IMR-90 (cell line): ENCODE data around the gene GMEB2. TPM values are rescaled to one million over a fixed set of nuclear protein-coding genes. Genes with fewer than 3 reads are reported as not detected.
"Not testable (repeated sequence)": the region's sequence is repeated elsewhere in the genome, so short reads cannot be mapped to it uniquely, and the experiment has no call there.

Experiments used
- ATAC-seq: fragments of 200-7000 bp; cut with Tn5 transposase; 2 replicates; pipeline ENCODE4 v1.9.1; 2020; ENCODE audit warnings: low read depth, mild to moderate bottlenecking, moderate library complexity
- BruUV-seq: library from RNA; stranded (reverse); fragments of 400-500 nt; replicated peaks from 2 replicates; lab custom pipeline; 2021; lab: Mats Ljungman, UMichigan
- CTCF ChIA-PET: fragments of 300-600 bp; formaldehyde crosslinking; extraction: SDS; loops from one replicate; lab custom pipeline; 2021; ENCODE audit warnings: antibody characterized with exemption; lab: Yijun Ruan, JAX
- POLR2A ChIA-PET: fragments of 300-600 bp; sonication (Branson Sonifier 250); formaldehyde crosslinking; loops from one replicate; lab custom pipeline; 2022; ENCODE audit warnings: antibody characterized with exemption; ENCODE audit not compliant: unreplicated experiment; lab: Charles Lee
- DNase-seq: peaks from one replicate; pipeline ENCODE4 v3.0.0; 2013
- H2AFZ ChIP-seq: replicated peaks from 2 replicates; pipeline ENCODE3; 2013; ENCODE audit warnings: low read length, mild to moderate bottlenecking; ENCODE audit not compliant: poor library complexity
- H2AK5ac ChIP-seq: 2 replicates; pipeline ENCODE4 v1.6.1; 2013; ENCODE audit warnings: low read depth, low read length, inconsistent platforms
- H2AK9ac ChIP-seq: replicated peaks from 2 replicates; pipeline ENCODE3; 2013; ENCODE audit warnings: mild to moderate bottlenecking, low read depth, low read length, moderate library complexity; ENCODE audit not compliant: poor library complexity
- H2BK120ac ChIP-seq: 2 replicates; pipeline ENCODE4 v1.6.1; 2013; ENCODE audit warnings: low read depth, low read length, inconsistent platforms
- H2BK15ac ChIP-seq: 3 replicates; pipeline ENCODE4 v1.6.1; 2013; ENCODE audit warnings: low read depth, low read length, inconsistent platforms
- H2BK20ac ChIP-seq: 2 replicates; pipeline ENCODE4 v1.6.1; 2013; ENCODE audit warnings: low read depth, mild to moderate bottlenecking, inconsistent platforms, low read length, moderate library complexity
- H2BK5ac ChIP-seq: 2 replicates; pipeline ENCODE4 v1.6.1; 2013; ENCODE audit warnings: mild to moderate bottlenecking, low read depth, low read length, inconsistent platforms; ENCODE audit not compliant: poor library complexity, severe bottlenecking
- H3K14ac ChIP-seq: replicated peaks from 2 replicates; pipeline ENCODE4 v1.6.1; 2013; ENCODE audit warnings: low read depth, low read length, inconsistent platforms
- H3K18ac ChIP-seq: 2 replicates; pipeline ENCODE4 v1.6.1; 2013; ENCODE audit warnings: low read depth, low read length, control low read depth
- H3K23ac ChIP-seq: 2 replicates; pipeline ENCODE4 v1.6.1; 2013; ENCODE audit warnings: low read depth, low read length, inconsistent platforms
- H3K27ac ChIP-seq: 2 replicates; pipeline ENCODE4 v1.5.1; 2013; ENCODE audit warnings: mild to moderate bottlenecking, control low read depth, low read length; ENCODE audit not compliant: insufficient read depth
- H3K27me3 ChIP-seq: 2 replicates; pipeline ENCODE4 v1.6.1; 2013; ENCODE audit warnings: low read length; ENCODE audit not compliant: control insufficient read depth, insufficient read depth
- H3K36me3 ChIP-seq: 2 replicates; pipeline ENCODE4 v1.6.1; 2013; ENCODE audit warnings: low read length, mixed read lengths; ENCODE audit not compliant: control insufficient read depth, insufficient read depth
- H3K4ac ChIP-seq: 2 replicates; pipeline ENCODE4 v1.6.1; 2013; ENCODE audit warnings: low read depth, low read length, inconsistent platforms
- H3K4me1 ChIP-seq: 2 replicates; pipeline ENCODE4 v1.6.1; 2013; ENCODE audit warnings: low read length, mixed read lengths; ENCODE audit not compliant: control insufficient read depth, insufficient read depth
- H3K4me2 ChIP-seq: 2 replicates; pipeline ENCODE4 v1.6.1; 2013; ENCODE audit warnings: low read depth, mild to moderate bottlenecking, control low read depth, low read length, moderate library complexity
- H3K4me3 ChIP-seq: 2 replicates; pipeline ENCODE4 v1.5.1; 2013; ENCODE audit warnings: low read depth, mild to moderate bottlenecking, control low read depth, low read length, moderate library complexity; ENCODE audit not compliant: insufficient read depth
- H3K56ac ChIP-seq: 2 replicates; pipeline ENCODE4 v1.6.1; 2013; ENCODE audit warnings: low read length, inconsistent platforms; ENCODE audit not compliant: insufficient read depth; ENCODE audit errors: extremely low read depth
- H3K79me1 ChIP-seq, 2 experiments: 2 replicates each; pipeline ENCODE4 v1.6.1; 2013; ENCODE audit warnings: low read length in 2 of 2, inconsistent platforms in 1 of 2, low read depth in 1 of 2
- H3K9ac ChIP-seq: 2 replicates; pipeline ENCODE4 v1.6.1; 2013; ENCODE audit warnings: low read depth, low read length, control low read depth
- H3K9me1 ChIP-seq: 2 replicates; pipeline ENCODE4 v1.6.1; 2013; ENCODE audit warnings: low read length, inconsistent platforms; ENCODE audit not compliant: insufficient read depth
- H3K9me3 ChIP-seq: 2 replicates; pipeline ENCODE4 v1.6.1; 2013; ENCODE audit warnings: low read length; ENCODE audit not compliant: control insufficient read depth, insufficient read depth
- H4K20me1 ChIP-seq: 2 replicates; pipeline ENCODE4 v1.6.1; 2013; ENCODE audit warnings: low read length, inconsistent platforms; ENCODE audit not compliant: insufficient read depth
- H4K5ac ChIP-seq: 2 replicates; pipeline ENCODE4 v1.6.1; 2013; ENCODE audit warnings: mild to moderate bottlenecking, low read depth, low read length, control low read depth
- H4K8ac ChIP-seq, 2 experiments: 2 replicates each; pipeline ENCODE4 v1.6.1; 2013; ENCODE audit warnings: low read depth in 2 of 2, low read length in 2 of 2, control low read depth in 1 of 2, inconsistent platforms in 1 of 2
- H4K91ac ChIP-seq: 2 replicates; pipeline ENCODE4 v1.6.1; 2013; ENCODE audit warnings: low read depth, low read length, inconsistent platforms; ENCODE audit not compliant: insufficient read depth
- BHLHE40 ChIP-seq: fragments of 150-350 bp; IDR thresholded peaks from 2 replicates; pipeline ENCODE4 v1.6.1; 2016; ENCODE audit warnings: mild to moderate bottlenecking, low read depth, low read length
- CEBPB ChIP-seq: IDR thresholded peaks from 2 replicates; pipeline ENCODE4 v1.6.1; 2012; ENCODE audit warnings: low read depth, low read length, improper control_type of control experiment
- CHD1 ChIP-seq: IDR thresholded peaks from 2 replicates; pipeline ENCODE4 v1.6.1; 2012; ENCODE audit warnings: low read depth, low read length, improper control_type of control experiment
- FOS ChIP-seq: fragments of 150-350 bp; IDR thresholded peaks from 2 replicates; pipeline ENCODE4 v1.6.1; 2016; ENCODE audit warnings: low read depth, low read length
- MAZ ChIP-seq: IDR thresholded peaks from 2 replicates; pipeline ENCODE4 v1.6.1; 2012; ENCODE audit warnings: low read depth, mild to moderate bottlenecking, low read length, improper control_type of control experiment, moderate library complexity, borderline replicate concordance
- NFE2L2 ChIP-seq: fragments of 150-350 bp; IDR thresholded peaks from 2 replicates; pipeline ENCODE4 v1.6.1; 2016; ENCODE audit warnings: low read depth, mild to moderate bottlenecking, low read length
- POLR2A ChIP-seq: IDR thresholded peaks from 2 replicates; pipeline ENCODE4 v1.6.1; 2012; ENCODE audit warnings: mild to moderate bottlenecking, low read depth, low read length
- RCOR1 ChIP-seq: IDR thresholded peaks from 2 replicates; pipeline ENCODE4 v1.6.1; 2012; ENCODE audit warnings: mild to moderate bottlenecking, low read length, improper control_type of control experiment; ENCODE audit not compliant: insufficient replicate concordance
- RFX5 ChIP-seq: IDR thresholded peaks from 2 replicates; pipeline ENCODE4 v1.8.0; 2012; ENCODE audit warnings: low read depth, mild to moderate bottlenecking, low read length, moderate library complexity
- SMC3 ChIP-seq: fragments of 150-350 bp; IDR thresholded peaks from 2 replicates; pipeline ENCODE4 v1.6.1; 2016; ENCODE audit warnings: low read depth, mild to moderate bottlenecking, antibody characterized with exemption, low read length, moderate library complexity
- WGBS, 2 experiments: methylation state at CpG; one replicate each; pipeline versions ENCODE4 v1.1.5 to v1.1.7; 2013; ENCODE audit warnings: missing lambda C conversion rate in 2 of 2; ENCODE audit not compliant: insufficient read length in 1 of 2; ENCODE audit errors: extremely low coverage in 2 of 2; 5-methylcytosine and 5-hydroxymethylcytosine counted together
- dilution Hi-C: fragments of 300-500 bp; cut with HindIII; formaldehyde crosslinking; loops from one replicate; pipeline ENCODE4 v1.14.3; 2018; ENCODE audit warnings: low sequenced_read_pairs; ENCODE audit not compliant: unreplicated experiment
- in situ Hi-C: fragments of 300-500 bp; cut with MboI; formaldehyde crosslinking; loops from 3 replicates; pipeline ENCODE4 v1.14.3; 2019; ENCODE audit warnings: low sequenced_read_pairs, inconsistent platforms, mixed read lengths
- intact Hi-C: fragments of 100-400 bp; cut with micrococcal nuclease; formaldehyde crosslinking; loops from 2 replicates; pipeline ENCODE4 v1.10.0; 2022
- polyA plus RNA-seq, 3 experiments: library from polyadenylated mRNA; depleted of rRNA; stranded (reverse); fragments of >200 nt; gene quantifications; 2 replicates each; pipeline ENCODE4 v1.2.3, GENCODE V29; 2012; ENCODE audit warnings: low replicate concordance in 1 of 3
- total RNA-seq: library from RNA; depleted of rRNA; stranded (reverse); fragments of >200 nt; gene quantifications from 2 replicates; pipeline ENCODE4 v1.2.3, GENCODE V29; 2012
- TF ChIP-seq, protein P1 (sequence below): conservative IDR thresholded peaks from 2 replicates; pipeline ENCODE4 v1.5.1; 2012; ENCODE audit warnings: mild to moderate bottlenecking, low read depth, low read length, improper control_type of control experiment

Gene GMEB2
- total and polyA plus RNA-seq, 2 of the 4 experiments (the other 2 are of a cell fraction), result 5.0 to 10.0 TPM

DNA sequence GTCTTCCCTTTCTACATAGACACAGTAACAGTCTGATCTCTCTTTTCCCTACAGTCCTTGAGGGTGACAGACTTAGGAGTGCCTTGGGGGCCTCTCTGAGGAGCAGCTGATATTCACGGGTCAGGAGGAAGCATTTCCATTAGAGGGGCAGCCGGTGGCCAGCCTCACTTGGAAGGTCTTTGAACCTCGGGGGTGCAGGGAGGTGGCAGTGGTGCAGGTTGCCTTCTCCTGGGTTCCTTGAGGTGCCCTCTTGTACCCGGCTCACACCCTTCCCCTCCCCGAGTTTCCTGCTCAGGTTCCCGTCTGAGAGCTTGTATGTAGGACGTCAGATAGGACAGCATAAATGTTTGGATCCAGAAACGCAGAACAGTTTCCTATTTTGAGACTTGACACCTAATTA is 33.7 kb upstream of the GMEB2 start:
- H2AFZ ChIP-seq, result no peak overlapping the region
- CTCF ChIA-PET, result no interaction called here

DNA sequence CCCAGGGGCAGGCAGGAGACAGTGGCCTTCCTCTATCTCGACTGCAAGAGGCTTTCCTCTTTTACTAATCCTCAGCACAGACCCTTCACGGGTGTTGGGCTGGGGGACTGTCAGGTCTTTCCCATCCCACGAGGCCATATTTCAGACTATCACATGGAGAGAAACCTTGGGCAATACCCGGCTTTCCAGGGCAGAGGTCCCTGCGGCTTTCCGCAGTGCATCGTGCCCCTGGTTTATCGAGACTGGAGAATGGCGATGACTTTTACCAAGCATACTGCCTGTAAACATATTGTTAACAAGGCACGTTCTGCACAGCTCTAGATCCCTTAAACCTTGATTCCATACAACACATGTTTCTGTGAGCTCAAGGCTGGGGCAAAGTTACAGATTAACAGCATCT is 33.3 kb upstream of the GMEB2 start:
- H2BK5ac ChIP-seq, H4K8ac ChIP-seq, H2AK5ac ChIP-seq, ATAC-seq, H3K4me3 ChIP-seq, intact Hi-C loops, H2AFZ ChIP-seq, dilution Hi-C loops, H2BK20ac ChIP-seq, H2AK9ac ChIP-seq, H2BK15ac ChIP-seq, POLR2A ChIA-PET, H4K20me1 ChIP-seq, H3K18ac ChIP-seq, H3K14ac ChIP-seq, BruUV-seq, in situ Hi-C loops, H3K9me3 ChIP-seq, H3K9ac ChIP-seq, H3K27ac ChIP-seq, DNase-seq, H3K23ac ChIP-seq, H2BK120ac ChIP-seq, H3K27me3 ChIP-seq, H3K4me2 ChIP-seq, H3K4ac ChIP-seq, H4K91ac ChIP-seq, H4K5ac ChIP-seq, CTCF ChIA-PET, H3K56ac ChIP-seq: not testable (repeated sequence)
- Histone ChIP-seq H3K36me3 (peaks cover 29% of the 10 kb centered on the region; the same call in 1 of the 2 replicates), H3K79me1 (peaks cover 18 to 54% of the 10 kb centered on the region in 2 experiments), H3K9me1 (0 out of 2 replicates have a peak, but pooled peaks cover 12% of the 10 kb centered on the region), H3K4me1 (peaks cover 13% of the 10 kb centered on the region)
- WGBS, 2 experiments, result 97% methylated on average over 5 of the region's 10 CpGs; no CpG with 5 or more reads in 1 of the 2 experiments

More for the DNA sequence above, 33.7 kb upstream of the GMEB2 start:
- no peak for DNase-seq
- Histone ChIP-seq H3K4me3 (no peak overlapping the region), H2BK120ac (no peak overlapping the region), H3K27me3 (no peaks in the 10 kb centered on the region), H3K23ac (no peak overlapping the region), H2AK5ac (no peak overlapping the region), H2BK15ac (no peak overlapping the region), H3K79me1 (peaks cover 18 to 57% of the 10 kb centered on the region in 2 experiments), H4K91ac (no peak overlapping the region), H3K4me2 (no peak overlapping the region), H3K27ac (no peak overlapping the region), H3K4me1 (peaks cover 13% of the 10 kb centered on the region), H3K14ac (no peak overlapping the region), H3K4ac (no peak overlapping the region), H2AK9ac (no peak overlapping the region), H4K5ac (no peak overlapping the region), H2BK20ac (no peak overlapping the region), H4K8ac (no peak overlapping the region), H3K36me3 (peaks cover 33% of the 10 kb centered on the region; the same call in 1 of the 2 replicates), H2BK5ac (no peak overlapping the region), H3K18ac (no peak overlapping the region), H3K9ac (no peak overlapping the region), H4K20me1 (peaks cover 3% of the 10 kb centered on the region; the same call in 1 of the 2 replicates), H3K56ac (no peak overlapping the region), H3K9me3 (no peaks in the 10 kb centered on the region), H3K9me1 (0 out of 2 replicates have a peak, but pooled peaks cover 8% of the 10 kb centered on the region)
- ATAC-seq, result no peak
- BruUV-seq, result no TSS peak
- intact Hi-C loops (no loop called here), dilution Hi-C loops (no loop called here), in situ Hi-C loops (no loop called here)
- POLR2A ChIA-PET, result no interaction called here
- WGBS, 2 experiments, result 40% methylated on average over 1 of the region's 8 CpGs; no CpG with 5 or more reads in 1 of the 2 experiments
- TF ChIP-seq BHLHE40 (no peak), RCOR1 (no peak), MAZ (no peak), POLR2A (no peak), FOS (no peak), NFE2L2 (no peak), RFX5 (no peak), SMC3 (no peak), CEBPB (no peak), CHD1 (no peak)
- TF ChIP-seq, protein P1, sequence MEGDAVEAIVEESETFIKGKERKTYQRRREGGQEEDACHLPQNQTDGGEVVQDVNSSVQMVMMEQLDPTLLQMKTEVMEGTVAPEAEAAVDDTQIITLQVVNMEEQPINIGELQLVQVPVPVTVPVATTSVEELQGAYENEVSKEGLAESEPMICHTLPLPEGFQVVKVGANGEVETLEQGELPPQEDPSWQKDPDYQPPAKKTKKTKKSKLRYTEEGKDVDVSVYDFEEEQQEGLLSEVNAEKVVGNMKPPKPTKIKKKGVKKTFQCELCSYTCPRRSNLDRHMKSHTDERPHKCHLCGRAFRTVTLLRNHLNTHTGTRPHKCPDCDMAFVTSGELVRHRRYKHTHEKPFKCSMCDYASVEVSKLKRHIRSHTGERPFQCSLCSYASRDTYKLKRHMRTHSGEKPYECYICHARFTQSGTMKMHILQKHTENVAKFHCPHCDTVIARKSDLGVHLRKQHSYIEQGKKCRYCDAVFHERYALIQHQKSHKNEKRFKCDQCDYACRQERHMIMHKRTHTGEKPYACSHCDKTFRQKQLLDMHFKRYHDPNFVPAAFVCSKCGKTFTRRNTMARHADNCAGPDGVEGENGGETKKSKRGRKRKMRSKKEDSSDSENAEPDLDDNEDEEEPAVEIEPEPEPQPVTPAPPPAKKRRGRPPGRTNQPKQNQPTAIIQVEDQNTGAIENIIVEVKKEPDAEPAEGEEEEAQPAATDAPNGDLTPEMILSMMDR, result no peak
